Right lobe of liver (tissue), 4 donors: ENCODE results near the gene TMEM131.

Source experiments
- CTCF ChIP-seq, 4 donors: fragments of 200-600 bp in 3 of 4; fragments of 450-650 bp in 1 of 4; IDR thresholded peaks; one replicate each; pipeline versions ENCODE4 v1.5.1 to v1.8.0; 2016 to 2022; ENCODE audit warnings: antibody characterized with exemption in 4 of 4, mild to moderate bottlenecking in 2 of 4
- POLR2A ChIP-seq: fragments of 450-650 bp; IDR thresholded peaks from one replicate; pipeline ENCODE4 v1.6.1; 2017; ENCODE audit warnings: antibody characterized with exemption, mild to moderate bottlenecking
- donor health status: DM: no; HTN: no; CAD: no.
- donor health status: DM: no; HTN: no; CAD: no.
- donor health status: DM: no; HTN: yes; CAD: no.

DNA sequence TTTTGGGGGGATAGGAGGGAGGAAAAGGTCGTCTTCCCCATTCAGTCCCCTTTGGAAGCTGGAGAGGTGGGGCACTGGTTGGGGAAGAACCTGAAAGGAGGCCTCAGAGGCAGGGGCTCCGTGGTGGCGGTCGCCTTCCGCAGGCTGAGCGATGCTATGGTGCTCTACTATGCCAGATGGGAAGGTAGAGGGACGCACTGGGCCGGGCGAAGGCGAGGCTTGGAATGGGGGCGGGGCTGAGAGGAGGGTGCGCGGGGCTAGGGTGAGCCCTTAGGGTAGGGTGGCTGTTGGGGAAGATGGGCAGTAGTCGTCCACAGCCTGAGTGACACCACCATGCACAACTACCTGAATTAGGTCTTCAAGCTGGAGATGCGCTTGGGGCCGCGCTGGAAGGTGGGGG is 271.2 kb downstream of the TMEM131 start:
- TF ChIP-seq CTCF (IDR thresholded peaks at IDR 0.05) (no peak), POLR2A (no peak)
